Cardiac muscle cell (in vitro differentiated cells and primary cell): ENCODE measurements around the gene IQCH. TPM values are rescaled to one million over a fixed set of nuclear protein-coding genes. Genes with fewer than 3 reads are reported as not detected.
A peak's percentile ranks its signal among the peaks of the same experiment; 100 is the strongest.

ENCODE experiments used
- DNase-seq, 2 donors: peaks; one replicate each; pipeline versions ENCODE4 v3.0.0 to v3.0.0-alpha.2; 2010 to 2017; ENCODE audit warnings: low read depth in 1 of 2, low spot score in 1 of 2
- H3K27ac ChIP-seq: fragments of 200-600 bp; sonication (generic); 2 replicates; pipeline ENCODE4 v1.5.1; 2016
- H3K27me3 ChIP-seq: fragments of 200-600 bp; sonication (generic); 2 replicates; pipeline ENCODE4 v1.6.0; 2016; ENCODE audit warnings: control low read depth
- H3K36me3 ChIP-seq: fragments of 200-600 bp; sonication (generic); 2 replicates; pipeline ENCODE4 v1.5.1; 2016; ENCODE audit warnings: control low read depth
- H3K4me1 ChIP-seq: fragments of 200-600 bp; sonication (generic); 2 replicates; pipeline ENCODE4 v1.8.1; 2017; ENCODE audit warnings: low read depth, mild to moderate bottlenecking, mixed run types
- H3K4me3 ChIP-seq: fragments of 200-600 bp; sonication (generic); 2 replicates; pipeline ENCODE4 v1.5.1; 2016; ENCODE audit warnings: mild to moderate bottlenecking
- H3K9me3 ChIP-seq: fragments of 200-600 bp; sonication (generic); 2 replicates; pipeline ENCODE4 v1.5.1; 2017; ENCODE audit warnings: low read depth, mild to moderate bottlenecking, control low read depth
- CTCF ChIP-seq: IDR thresholded peaks from 2 replicates; pipeline ENCODE4 v1.5.1; 2012; ENCODE audit warnings: low read depth, mild to moderate bottlenecking, low read length
- polyA plus RNA-seq: library from polyadenylated mRNA; unstranded; fragments of >200 nt; fragmentation: Nextera tagmentation; extraction: Ambion mirVana; gene quantifications from 2 replicates; pipeline ENCODE4 v1.2.1, GENCODE V29; 2016
- total RNA-seq: library from RNA; depleted of rRNA; stranded (reverse); fragments of >200 nt; gene quantifications from 2 replicates; pipeline ENCODE4 v1.2.3, GENCODE V29; 2016

Gene IQCH
- total and polyA plus RNA-seq, 2 experiments from 2014 or later, result 5.9 to 6.9 TPM

- H3K9me3 ChIP-seq, result no peaks in the 10 kb centered on the region
- no peak for TF ChIP-seq CTCF
- peak; percentile 9 to 82 for DNase-seq
- no peak overlapping the region for H3K4me3 ChIP-seq
- no peaks in the 10 kb centered on the region for H3K4me1 ChIP-seq
- H3K36me3 ChIP-seq, result no peaks in the 10 kb centered on the region
- no peak overlapping the region for H3K27ac ChIP-seq
- no peaks in the 10 kb centered on the region for H3K27me3 ChIP-seq
Observed at GRCh38 chr15:67405208-67406191, 150.9 kb downstream of the IQCH start.

- peak in 1 of 2 donors; percentile 15 for DNase-seq
- H3K27me3 ChIP-seq, result no peaks in the 10 kb centered on the region
- H3K4me1 ChIP-seq, result no peaks in the 10 kb centered on the region
Observed at GRCh38 chr15:67406257-67406861, 151.8 kb downstream of the IQCH start.

DNA sequence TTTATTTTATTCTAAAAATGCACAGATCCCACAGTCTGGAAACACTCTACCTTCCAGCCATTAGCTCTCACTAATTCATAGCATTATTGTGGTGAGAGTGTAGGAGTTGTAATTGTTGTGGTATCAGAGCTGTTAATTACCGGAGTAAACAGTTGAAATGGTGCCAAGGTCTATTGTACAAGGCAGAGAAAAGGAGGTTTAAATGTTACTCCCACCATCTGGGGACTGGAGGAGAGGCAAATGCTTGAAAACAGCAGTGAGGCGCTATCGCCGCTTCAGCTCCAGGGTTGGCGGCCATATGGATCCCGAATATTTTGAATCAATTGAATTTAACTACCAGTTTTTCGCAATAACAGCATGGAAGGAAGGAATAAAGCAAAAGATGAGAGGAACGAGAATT lies 153.2 kb downstream of the IQCH start:
- no peak for DNase-seq
- Histone ChIP-seq H3K4me1 (no peaks in the 10 kb centered on the region), H3K36me3 (no peaks in the 10 kb centered on the region), H3K27me3 (no peaks in the 10 kb centered on the region), H3K27ac (no peak overlapping the region), H3K4me3 (no peak overlapping the region), H3K9me3 (no peaks in the 10 kb centered on the region)
- no peak for TF ChIP-seq CTCF

More at GRCh38 chr15:67406257-67406861, 151.8 kb downstream of the IQCH start:
- Histone ChIP-seq H3K36me3 (no peaks in the 10 kb centered on the region), H3K27ac (no peak overlapping the region), H3K4me3 (no peak overlapping the region), H3K9me3 (no peaks in the 10 kb centered on the region)
- no peak for TF ChIP-seq CTCF

GRCh38 chr15:67409175-67409574 lies 154.6 kb downstream of the IQCH start:
- no peaks in the 10 kb centered on the region for H3K9me3 ChIP-seq
- H3K4me1 ChIP-seq, result no peaks in the 10 kb centered on the region
- TF ChIP-seq CTCF, result no peak
- H3K27me3 ChIP-seq, result no peaks in the 10 kb centered on the region
- H3K27ac ChIP-seq, result no peak overlapping the region
- DNase-seq, result no peak
- H3K4me3 ChIP-seq, result no peak overlapping the region
- H3K36me3 ChIP-seq, result no peaks in the 10 kb centered on the region

DNA sequence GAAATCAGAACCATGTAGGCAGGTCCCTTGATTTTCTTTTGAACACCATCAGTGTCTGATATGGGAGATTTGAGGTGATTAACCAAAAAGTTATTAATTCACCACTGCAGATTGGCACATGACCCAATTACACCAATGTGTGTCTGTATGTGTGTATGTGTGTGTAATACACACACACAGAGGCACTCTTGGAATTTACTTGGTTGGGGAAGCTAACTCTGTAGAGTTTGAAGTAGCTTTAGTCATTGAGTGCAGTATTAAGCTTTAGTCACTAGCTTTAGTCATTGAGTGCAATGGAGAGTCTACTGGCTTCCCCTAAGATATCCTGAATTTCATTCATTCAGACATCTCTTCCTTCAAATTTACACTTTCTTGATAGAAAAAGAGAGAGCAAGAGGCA lies 156.9 kb downstream of the IQCH start:
- H3K4me1 ChIP-seq, result no peaks in the 10 kb centered on the region
- no peak for TF ChIP-seq CTCF
- H3K27ac ChIP-seq, result no peak overlapping the region
- H3K4me3 ChIP-seq, result no peak overlapping the region
- no peaks in the 10 kb centered on the region for H3K9me3 ChIP-seq
- H3K36me3 ChIP-seq, result no peaks in the 10 kb centered on the region
- no peak for DNase-seq
- no peaks in the 10 kb centered on the region for H3K27me3 ChIP-seq
